GM21447 (cell line): Measurements from ENCODE around the gene DRD2.

Experiments
- ATAC-seq: cut with Tn5 transposase; IDR thresholded peaks from one replicate; pipeline ENCODE4 v1.9.1; 2021; ENCODE audit not compliant: unreplicated experiment

Gene DRD2

DNA sequence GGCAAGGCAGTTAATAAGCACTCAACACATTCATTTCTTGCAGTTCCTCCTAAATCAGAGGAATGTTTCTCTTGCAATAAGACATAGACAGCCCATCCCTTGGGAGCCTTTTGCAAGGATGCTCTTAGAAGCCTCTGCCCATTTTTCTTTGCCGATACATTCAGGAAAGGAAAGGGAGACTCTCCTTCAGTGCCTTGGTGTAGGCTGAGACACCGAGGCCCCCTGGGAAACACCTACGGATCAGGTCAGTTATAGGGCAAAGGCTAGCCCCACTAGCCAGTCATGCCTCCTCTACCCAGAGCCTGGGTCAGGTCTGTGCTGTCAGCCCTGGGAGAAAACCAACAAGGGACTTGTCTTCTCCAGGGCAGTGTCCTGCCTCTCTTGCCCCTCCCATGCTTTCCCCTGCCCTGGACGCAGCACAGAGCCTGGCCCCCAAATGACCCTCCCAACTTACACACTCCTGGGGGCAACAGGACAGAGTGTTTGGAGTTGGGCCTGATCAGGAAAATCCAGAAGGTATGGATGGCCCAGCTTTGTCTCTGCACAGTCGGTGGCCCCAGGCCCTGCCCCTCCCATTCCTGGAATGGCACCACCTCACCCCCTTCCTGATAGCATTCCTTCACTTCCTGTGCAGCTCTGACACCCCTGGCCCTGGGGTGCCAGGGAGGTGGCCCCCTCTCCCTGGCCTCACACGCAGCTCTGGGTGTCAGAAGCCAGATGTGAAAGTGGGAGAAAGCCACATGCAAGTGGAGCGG lies 69.3 kb downstream of the DRD2 start:
- no peak for ATAC-seq

DNA sequence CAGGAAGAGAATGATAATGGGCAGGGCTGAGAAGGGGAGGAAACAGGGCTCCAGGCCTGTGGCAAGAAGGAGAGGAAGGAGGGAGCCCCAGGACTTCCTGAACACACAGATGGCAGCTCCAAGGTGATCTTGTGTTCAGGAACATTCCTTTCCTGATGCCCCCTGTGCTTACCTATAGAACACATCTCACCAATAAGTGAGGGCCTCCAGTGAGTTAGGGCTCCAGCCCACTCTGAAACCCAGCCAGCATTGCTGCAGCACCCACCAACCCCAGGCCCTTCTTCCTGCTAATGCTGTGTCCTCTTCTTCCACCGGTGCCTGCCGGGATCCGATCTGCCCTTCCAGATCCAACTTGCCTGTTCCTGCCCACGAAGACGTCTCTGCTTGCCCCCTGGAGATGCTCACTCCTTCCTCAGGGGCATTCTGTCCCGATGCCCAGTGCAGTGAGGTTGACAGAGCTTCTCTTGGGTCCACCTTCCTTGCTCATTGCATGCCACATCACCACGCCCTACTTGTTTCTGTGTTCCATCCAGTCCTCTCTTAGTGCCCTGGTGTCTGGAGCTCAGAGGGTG lies 70.3 kb downstream of the DRD2 start:
- ATAC-seq: no peak

DNA sequence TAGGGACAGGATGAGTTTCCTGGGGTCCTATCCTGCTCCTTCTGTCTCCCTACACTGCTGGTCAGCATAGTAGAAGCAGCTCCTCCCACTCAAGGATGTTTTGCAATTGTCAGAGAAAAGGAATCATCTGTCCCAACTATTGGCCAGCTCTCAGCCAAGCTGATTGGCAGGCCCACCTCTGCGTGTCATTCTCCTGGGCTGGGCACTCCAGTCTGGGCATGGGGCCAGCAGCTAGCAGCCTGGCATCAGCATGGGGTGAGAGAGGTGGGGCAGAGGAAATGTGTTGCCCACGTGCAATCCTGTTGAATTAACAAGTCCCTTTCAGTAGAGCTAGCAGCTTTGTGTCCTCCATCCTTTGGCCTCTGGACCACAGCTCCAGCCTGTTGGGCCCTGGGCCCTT lies 73.5 kb downstream of the DRD2 start:
- no peak for ATAC-seq

DNA sequence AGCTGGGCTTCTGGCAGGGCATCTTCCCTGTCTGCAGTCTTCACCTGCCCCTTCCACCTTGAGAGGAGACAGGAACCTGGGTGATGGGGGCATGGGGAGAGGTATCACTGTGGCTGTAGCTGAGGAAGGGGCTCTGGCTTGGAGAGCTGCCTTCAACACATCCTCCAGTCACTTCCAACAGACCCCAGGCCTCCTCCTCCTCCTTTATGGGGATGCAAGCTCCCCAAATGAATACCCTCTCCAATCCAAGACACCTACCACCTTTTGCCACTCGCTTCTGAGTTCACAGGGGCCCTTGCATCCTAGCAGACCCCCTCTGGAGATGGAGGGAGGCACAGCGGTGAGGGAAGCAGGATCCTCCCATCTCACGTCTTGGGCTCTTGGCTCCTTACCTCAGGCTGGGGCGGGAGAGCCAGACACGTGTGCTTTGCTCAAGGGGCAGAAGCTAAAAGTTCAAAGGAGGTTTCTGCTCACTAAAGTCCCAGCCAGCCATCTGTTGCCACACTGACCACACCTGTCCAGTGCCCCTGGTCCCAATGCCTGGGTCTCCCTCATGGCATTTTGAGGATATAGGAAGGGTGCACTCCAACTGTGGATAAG lies 74.5 kb downstream of the DRD2 start:
- ATAC-seq: no peak

DNA sequence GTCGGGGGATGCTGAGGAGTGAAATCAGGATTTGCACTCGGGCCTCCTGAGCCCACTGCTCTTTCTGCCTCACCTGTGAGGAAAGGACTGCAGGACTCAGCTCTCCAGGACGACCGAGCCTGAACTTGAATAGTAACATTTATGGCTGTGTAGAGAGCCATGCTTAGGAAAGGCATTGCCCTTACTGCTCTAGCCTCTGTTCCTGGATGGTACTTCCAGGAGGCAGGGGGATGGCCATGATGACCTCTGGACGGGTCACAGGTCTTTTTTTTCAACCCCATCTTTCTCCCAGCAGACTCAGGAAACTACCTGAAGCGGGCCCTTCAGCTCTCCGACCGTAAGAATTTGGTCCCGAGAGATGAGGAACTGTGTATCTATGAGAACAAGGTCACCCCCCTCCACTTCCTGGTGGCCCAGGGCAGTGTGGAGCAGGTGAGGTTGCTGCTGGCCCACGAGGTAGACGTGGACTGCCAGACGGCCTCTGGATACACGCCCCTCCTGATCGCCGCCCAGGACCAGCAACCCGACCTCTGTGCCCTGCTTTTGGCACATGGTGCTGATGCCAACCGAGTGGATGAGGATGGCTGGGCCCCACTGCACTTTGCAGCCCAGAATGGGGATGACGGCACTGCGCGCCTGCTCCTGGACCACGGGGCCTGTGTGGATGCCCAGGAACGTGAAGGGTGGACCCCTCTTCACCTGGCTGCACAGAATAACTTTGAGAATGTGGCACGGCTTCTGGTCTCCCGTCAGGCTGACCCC lies 76.3 kb downstream of the DRD2 start:
- ATAC-seq: no peak

DNA sequence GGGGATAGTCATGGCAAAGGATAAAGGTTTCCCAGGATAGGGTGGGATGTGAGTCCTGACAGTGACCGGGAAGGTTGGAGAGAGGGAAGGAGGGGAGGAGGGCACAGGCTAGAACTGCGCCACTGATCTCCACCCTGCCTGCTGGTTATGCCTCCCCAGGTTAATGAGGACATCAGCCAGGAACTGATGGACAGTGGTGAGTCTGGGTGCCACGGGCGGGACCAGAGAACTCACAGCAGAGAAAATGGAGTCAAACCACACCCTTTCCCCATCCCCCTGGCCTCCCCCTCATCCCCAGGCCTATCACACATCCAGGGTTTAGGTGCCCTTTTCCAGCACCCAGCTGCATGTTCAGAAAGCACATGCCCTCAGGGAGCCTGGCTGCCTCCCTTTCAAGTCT lies 77.4 kb downstream of the DRD2 start:
- ATAC-seq: no peak

DNA sequence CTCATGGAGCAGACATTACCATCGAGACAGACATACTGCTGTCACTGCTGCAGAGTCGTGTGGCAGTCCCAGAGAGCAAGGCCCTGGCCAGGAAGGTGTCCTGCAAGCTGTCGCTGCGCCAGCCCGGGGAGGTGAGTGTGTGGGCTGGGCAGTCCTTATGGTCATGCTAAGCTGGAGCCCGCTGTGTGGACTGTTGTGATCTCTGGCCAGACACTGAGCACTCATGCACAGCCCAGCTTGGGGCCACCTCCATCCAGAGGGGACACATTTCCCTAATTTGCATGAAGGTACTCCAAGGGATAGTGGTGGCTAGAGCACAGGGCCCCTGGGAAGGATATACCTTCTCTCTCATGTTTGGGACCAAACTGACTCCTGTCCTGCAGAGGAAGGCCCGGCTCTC lies 78.0 kb downstream of the DRD2 start:
- no peak for ATAC-seq

DNA sequence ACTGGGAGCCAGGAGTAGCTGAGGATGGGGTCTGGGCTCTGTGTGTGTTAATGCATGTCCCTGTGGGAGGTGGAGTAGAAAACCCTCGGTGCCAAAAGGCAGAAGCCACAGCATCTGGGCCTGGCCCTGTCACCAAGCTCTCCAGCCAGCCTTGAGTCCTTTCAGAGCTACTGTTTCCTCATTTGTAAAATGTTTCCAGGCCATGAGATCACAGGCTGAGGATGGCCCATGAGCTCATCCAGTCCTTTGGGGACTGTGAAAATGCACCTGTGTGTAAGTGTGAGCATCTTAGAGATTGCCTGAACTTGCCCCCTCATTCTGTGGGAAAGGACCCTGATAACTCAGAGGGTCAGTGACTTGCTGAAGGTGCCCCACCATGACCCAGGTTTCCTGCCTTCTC lies 78.5 kb downstream of the DRD2 start:
- ATAC-seq: no peak

DNA sequence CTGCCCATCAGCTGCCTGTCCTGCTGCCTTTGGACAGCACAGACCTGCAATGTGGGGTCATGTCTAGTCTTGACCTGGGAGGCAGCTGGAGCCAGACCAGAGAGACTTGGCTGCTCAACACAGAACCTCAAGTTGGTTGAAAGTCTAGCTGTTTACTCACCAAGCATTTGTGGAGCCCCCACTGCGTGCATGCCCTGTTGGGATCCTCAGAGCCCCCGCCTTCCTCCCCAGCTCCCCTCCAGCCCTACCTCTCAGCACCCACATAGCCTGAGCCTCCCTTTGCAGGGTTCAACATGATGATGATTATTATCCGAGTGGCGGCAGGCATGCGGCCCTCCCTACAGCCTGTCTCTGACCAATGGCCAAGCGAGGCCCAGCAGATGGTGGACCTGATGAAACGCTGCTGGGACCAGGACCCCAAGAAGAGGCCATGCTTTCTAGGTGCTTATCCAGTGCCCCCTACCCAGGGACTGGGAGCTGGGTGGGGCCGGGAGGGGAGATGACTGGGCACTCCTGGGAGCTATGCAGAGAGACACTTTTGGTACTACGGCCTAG lies 79.3 kb downstream of the DRD2 start:
- no peak for ATAC-seq

DNA sequence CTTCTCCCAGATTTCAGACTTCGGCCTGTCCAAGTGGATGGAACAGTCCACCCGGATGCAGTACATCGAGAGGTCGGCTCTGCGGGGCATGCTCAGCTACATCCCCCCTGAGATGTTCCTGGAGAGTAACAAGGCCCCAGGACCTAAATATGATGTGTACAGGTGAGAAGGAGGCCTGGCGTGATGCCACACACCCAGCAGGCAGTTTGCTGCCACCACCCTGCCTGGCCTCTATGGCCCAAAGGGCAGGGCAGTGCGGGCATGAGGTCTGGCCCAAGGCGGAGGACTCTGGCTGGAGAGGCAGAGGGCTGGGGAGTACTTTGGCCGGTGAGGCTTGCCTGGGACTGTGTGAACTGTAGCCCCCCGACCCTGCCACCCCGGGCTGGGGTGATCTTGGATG lies 80.3 kb downstream of the DRD2 start:
- no peak for ATAC-seq

DNA sequence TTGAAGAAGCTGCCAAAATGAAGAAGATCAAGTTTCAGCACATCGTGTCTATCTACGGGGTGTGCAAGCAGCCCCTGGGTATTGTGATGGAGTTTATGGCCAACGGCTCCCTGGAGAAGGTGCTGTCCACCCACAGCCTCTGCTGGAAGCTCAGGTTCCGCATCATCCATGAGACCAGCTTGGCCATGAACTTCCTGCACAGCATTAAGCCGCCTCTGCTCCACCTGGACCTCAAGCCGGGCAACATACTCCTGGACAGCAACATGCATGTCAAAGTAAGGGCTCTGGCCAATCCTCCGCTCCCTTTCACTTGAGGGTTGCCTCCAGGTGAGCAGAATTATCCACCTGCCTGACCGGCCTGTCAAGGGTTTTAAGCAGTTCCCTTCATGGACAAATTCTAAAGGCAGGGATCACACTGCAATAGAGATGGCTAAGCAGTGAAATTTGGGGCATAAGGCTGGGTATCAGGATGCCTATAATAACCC lies 81.7 kb downstream of the DRD2 start:
- ATAC-seq: no peak

DNA sequence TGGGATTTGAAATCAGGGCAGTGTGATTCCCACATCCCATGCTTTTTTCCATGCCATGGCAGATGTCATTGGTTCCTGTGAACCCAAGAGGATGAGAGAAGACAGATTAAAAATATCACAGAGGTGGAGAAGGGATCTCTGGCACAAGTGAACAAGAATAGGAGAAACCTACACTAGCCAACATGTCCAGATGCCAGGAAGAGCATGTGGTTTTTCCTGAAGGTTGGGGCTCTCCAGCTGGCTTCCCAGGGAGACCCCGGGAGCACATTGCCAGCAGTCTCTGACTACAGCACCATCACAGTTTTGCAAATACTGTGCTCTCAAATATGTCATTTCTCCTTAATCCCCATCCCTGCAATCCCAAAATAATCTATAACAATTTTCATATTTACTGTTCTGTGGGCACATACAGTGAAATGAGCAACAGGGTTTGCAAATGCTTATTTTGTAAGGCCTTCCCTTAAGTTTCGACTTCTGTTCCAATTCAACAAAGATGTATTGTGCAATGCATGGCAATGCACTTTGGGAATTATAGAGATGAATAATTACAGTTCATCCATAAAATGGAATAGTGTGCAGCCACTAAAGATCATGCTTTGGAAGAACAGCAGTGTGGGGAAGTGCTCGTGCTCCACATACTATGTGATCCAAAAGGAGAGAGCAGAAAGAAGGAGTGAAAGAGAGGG lies 82.8 kb downstream of the DRD2 start:
- no peak for ATAC-seq

DNA sequence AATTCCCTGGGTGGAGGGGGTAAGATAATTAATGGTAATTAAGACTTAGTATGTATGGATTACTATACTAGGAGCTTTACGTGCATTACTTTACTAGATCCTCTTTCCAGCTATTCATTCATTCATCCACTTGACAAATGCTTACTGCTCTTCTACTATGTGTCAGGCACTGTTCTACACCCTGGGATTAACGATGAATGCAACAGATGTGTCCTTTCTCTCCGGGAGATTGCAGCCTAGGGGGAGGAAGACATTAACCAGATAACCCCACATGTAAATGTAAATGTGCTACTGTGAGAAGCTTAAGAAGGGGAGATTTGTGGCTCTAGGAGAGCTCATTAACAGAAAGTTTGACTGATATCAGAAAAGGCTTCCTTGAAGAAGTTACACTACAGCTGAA lies 85.9 kb downstream of the DRD2 start:
- ATAC-seq: no peak

DNA sequence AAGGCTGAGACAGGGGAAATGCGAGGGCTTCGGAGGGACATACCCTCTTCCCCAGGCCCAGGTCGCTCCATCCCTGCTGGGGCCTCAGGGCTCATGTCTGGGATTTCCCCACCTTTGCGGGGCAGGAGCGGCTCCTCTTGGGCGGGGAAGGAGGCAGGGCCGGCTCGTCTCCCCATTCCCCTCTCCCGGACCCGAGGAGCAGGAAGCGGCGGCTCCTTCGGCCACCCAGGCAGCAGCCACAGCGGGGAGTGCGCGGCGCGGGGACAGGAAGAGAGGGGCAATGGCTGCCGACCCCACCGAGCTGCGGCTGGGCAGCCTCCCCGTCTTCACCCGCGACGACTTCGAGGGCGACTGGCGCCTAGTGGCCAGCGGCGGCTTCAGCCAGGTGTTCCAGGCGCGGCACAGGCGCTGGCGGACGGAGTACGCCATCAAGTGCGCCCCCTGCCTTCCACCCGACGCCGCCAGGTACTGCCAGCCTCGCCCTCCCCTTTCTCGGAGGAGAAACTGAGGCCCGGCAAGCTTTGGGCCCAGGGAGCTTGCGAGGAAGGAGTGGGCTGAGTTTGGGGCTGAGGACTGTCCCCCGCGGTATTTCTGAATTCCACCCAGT lies 87.5 kb downstream of the DRD2 start, which contains the start of gene ANKK1:
ANKK1 (plus strand) TSS at position 175 of the 607 bp plus-strand sequence; CDS start at position 281, 106 bp downstream.
- no peak for ATAC-seq

DNA sequence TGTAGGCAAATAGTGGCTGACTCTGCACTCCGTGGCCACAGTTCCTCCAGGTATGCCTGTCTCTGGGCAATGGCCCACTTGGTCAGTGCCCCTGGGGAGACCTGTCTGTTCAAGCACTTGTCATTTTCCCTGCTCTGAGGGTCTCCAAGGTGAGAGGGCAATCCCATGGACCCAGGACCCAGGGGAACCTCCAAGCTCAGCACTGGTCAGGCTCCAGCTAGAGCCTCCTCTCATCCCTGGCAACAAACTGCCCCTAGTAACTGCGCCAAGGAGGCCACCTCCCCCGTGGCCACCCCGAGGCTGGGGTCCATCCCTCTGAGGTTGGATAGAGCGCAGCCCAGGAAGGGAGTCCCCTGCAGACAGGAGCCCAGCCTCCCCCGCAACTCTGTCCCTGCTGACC lies 88.3 kb downstream of the DRD2 start:
- ATAC-seq: no peak

DNA sequence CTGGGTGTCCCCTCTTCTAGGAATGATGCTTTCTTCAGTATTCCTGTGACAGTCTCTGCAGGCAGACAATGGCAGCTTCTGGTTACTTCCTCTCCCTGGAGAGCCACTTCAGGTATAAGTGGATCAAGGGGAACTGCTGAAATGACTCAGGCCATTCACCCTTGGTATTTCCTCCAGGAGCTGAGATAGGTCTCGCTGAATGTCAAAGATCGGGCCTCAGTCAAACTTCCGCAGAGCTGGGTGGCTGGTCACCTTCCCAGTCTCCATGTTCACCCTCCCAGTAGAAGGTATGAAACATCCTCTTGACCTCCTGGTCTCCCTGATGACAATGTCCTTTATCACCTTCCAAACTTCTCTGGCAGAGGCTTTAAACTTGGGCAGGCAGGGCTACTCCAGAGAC lies 89.4 kb downstream of the DRD2 start:
- no peak for ATAC-seq

DNA sequence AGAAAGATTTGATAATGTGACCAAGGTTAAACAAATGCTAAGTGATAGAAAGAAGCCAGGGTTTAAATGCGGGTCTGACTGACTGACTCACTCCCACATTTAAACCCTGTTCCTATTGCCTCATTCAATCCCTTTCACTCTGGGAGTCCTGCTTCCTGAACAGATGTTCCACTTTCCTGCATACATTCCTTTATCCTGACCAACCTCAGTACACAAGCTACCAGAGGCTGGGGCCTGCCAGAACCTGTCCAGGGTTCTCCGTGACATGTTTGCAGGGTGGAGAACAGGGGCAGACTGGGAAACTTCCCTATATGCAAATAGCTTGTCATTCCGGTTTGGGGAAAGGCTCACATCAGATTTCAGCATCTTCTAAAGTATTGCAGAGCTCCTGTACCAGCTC lies 90.6 kb downstream of the DRD2 start:
- no peak for ATAC-seq

DNA sequence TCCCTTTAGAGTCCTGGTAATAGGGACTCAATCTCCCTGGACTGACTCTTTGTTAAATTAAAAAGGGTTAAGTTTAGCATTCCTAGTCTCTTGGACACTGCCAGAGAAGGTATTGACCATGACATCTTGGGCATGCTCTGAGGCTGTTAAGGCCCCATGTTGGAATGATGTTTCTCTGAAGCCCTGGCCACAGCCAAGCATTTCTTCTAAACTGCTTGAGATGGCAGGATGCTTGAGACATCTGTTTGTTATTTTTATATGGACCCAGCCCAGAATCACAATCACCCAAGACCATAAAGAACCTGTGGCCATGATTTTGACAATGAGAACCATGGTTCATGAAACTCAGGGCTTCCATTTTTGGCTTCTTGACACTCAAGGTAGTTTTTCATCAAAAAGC lies 93.1 kb downstream of the DRD2 start:
- no peak for ATAC-seq

DNA sequence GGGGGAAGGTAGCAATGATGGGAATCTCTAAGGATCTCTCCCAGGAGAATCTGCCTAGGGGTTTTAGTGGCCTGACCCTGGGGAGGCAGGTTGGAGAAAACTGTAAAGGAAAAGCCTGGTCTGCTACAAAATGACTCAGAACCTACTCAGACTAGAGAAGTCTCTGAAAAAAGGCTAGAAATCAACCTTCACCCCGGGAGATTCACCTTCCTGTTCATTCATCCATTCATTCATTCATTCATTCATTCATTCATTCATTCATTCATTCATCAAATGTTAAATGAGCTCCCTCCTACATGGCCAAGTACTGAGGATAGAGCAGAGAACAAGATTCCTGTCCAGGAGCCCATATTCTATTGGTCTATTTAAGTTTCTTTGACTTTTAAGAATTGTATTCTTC lies 96.5 kb downstream of the DRD2 start:
- ATAC-seq: no peak

DNA sequence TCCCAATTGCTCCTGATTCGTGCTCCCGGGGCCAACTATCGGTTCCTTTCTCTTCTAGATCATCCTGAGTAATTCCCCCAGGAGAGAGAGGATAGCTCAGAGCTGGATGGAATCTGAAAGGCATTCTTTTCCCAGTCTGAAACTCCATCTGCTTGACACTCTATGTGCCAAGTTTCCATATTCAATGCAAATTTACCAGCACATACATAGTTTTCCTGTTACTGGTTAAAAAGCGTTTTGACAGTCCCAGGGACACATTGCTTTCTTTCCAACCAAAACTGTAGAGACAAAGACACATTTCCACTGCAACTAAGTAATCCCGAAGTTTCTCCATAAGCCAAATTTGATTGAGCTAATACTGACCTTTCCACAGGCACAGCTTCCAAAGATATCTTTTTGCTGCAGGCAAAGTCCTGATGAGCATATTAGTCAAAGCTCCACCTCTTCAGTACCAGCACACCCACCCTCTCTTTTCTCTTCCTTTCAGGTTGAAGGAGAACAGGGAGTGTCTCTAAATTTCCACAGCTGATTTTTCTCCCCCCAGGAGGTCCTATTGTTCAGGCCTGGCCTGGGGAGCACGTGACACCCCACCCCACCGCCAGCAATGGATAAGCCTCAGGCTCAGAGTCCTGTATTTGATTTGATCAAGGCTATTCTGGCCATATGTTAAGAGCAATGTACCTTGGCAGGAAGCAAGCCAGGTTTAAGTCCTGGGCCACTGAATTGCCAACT lies 97.4 kb downstream of the DRD2 start:
- no peak for ATAC-seq
